HG03342 (cell line): ENCODE results near the gene IFT52.
"Not testable (repeated sequence)": the region's sequence is repeated elsewhere in the genome, so short reads cannot be mapped to it uniquely, and the experiment has no call there.

ENCODE experiments used
- ATAC-seq: cut with Tn5 transposase; IDR thresholded peaks from one replicate; pipeline ENCODE4 v1.9.1; 2021; ENCODE audit warnings: mild to moderate bottlenecking, moderate library complexity; ENCODE audit not compliant: unreplicated experiment

IFT52 gene

DNA sequence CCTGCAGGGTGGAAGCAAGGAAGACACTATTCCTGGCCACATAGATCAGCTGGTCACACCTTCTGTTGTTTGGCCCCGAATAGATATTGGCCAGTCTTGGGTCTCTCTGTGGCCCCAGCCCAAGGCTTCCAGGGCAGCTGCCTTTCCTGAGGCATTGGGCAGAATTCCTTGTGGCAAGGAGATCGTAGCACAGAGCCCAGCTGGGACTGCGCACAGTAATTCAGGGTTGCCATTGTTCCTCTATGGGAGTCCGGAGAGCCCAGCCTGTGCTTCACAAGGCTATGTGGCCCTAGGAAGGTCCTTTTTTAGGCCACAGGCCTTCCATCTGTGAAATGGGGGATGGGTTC is 25.0 kb upstream of the IFT52 start:
- no peak for ATAC-seq

DNA sequence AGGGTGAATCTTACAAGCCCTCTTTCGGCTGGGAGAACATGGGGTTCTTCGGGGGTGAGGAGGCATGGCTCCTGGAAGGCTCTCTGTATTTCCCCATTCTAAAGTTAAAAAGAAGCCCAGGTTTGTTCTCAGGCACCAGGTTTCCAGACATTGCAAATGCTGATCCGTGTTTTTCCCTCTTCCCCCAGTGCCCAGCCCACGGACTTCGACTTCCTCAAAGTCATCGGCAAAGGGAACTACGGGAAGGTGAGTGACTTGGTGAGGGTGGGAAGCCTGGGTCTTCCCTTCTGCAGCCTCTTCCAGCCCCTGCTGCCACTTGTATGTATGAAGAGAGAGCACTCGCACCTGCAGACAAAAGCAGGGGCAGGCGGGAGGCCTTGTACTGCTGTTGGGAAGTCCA is 23.3 kb upstream of the IFT52 start:
- ATAC-seq = no peak

DNA sequence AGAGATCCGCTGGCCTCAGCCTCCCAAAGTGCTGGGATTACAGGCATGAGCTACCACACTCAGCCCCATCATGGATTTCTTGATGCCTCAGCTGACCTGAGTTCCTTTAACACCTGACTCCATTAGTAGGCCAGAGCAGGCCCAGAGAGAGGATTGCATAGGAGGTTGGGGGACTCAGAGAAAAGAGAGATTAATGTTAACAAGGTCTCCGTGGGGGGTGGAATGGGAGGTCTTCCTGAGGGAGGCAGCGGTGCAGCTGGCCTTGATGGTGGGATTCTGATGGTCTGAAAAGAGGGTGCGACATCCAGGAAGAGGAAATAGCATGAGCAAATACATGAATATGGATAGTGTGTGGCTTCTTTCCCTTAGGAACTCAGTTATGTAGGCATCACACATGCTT is 22.0 kb upstream of the IFT52 start:
- no peak for ATAC-seq

DNA sequence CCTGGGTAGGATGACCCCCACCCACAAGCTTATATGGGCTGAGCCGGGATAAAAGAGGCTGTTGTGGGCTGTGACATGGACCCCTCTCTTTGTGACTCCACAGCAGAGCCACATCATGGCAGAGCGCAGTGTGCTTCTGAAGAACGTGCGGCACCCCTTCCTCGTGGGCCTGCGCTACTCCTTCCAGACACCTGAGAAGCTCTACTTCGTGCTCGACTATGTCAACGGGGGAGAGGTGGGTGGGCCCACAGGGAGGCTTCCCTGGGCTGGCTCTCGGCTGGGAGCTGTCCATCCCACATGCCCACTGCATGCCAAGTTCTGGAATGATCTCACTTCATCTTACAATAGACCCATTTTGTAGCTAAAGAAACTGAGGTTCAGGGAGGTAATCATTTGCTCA is 21.5 kb upstream of the IFT52 start:
- ATAC-seq = no peak

DNA sequence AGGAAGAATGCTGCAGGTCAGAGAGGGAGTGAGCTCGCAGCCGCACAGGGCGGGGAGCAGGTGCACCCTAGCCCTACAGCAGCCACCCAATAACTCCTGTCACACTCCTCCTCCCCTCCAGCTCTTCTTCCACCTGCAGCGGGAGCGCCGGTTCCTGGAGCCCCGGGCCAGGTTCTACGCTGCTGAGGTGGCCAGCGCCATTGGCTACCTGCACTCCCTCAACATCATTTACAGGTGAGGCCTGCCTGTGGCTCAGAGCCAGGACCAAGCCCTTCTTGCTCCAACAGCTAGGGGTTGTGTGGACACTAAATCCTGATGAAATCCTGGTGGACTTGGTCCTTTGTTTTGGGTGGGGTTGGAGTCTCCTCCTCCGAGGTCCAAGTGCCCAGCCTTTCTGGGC is 20.2 kb upstream of the IFT52 start:
- no peak for ATAC-seq

DNA sequence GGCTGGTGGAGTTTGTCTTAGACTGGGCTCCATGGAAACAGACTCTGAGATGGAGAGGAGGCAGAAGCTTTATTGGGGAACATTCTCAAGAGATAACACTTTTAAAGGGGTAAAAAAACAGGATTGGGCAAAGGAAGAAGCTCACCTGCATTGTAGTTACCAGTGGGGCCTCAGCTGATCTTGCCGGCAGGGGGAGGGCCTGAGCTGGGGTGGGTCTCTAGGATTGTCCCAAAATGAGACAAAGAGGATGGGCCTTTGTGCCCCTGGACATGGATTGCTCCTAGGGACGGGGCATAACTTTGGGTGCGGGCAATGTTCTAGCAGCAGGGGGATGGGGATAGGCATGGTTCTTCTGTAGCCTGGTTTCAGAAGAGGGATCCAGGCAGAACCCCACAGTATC is 19.4 kb upstream of the IFT52 start:
- ATAC-seq = no peak

DNA sequence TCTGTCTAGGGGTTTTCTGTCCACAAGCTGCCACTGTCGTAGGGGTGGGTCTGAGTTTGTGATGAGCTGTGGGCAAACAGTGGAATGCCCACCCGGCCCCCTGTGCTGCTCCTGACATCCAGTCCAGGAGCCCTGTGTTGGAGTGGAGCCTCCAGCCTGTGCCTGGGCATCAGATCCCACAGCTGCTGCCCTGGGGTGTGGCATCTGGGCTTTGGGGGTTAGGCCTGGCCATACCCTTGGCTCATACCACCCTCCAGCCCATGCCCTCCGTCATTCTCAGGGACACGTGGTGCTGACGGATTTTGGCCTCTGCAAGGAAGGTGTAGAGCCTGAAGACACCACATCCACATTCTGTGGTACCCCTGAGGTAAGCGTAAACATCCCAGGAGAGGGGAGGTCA is 19.0 kb upstream of the IFT52 start:
- no peak for ATAC-seq

DNA sequence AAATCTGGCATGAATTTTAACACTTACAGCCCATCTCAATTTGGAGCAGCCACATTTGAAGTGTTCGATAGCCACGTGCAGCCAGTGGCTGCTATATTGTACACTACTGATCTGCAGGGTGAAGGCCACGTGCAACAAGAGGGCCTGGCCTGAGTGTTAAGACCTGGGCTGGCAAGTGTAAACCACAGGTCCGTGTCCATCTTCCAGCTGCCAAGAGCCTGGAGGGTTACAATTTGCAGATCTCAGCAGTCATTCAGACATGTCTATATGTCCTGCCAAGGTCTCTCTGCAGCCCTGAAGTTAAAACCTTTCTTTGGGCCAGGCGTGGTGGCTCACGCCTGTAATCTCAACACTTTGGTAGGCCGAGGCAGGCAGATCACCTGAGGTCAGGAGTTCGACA is 17.8 kb upstream of the IFT52 start:
- ATAC-seq = no peak

DNA sequence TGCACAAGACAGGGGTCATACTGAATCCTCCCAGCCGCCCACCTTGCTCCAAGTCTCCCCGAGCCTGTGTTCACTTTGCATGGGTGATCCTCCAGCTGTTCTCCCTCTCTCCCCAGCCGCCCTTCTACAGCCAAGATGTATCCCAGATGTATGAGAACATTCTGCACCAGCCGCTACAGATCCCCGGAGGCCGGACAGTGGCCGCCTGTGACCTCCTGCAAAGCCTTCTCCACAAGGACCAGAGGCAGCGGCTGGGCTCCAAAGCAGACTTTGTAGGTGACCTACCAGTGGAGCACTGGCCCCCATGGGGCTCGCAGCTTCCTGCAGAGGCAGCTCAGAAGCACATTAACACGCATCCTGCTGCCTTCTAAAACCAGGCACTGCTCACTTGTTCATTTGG is 14.6 kb upstream of the IFT52 start:
- ATAC-seq = no peak

DNA sequence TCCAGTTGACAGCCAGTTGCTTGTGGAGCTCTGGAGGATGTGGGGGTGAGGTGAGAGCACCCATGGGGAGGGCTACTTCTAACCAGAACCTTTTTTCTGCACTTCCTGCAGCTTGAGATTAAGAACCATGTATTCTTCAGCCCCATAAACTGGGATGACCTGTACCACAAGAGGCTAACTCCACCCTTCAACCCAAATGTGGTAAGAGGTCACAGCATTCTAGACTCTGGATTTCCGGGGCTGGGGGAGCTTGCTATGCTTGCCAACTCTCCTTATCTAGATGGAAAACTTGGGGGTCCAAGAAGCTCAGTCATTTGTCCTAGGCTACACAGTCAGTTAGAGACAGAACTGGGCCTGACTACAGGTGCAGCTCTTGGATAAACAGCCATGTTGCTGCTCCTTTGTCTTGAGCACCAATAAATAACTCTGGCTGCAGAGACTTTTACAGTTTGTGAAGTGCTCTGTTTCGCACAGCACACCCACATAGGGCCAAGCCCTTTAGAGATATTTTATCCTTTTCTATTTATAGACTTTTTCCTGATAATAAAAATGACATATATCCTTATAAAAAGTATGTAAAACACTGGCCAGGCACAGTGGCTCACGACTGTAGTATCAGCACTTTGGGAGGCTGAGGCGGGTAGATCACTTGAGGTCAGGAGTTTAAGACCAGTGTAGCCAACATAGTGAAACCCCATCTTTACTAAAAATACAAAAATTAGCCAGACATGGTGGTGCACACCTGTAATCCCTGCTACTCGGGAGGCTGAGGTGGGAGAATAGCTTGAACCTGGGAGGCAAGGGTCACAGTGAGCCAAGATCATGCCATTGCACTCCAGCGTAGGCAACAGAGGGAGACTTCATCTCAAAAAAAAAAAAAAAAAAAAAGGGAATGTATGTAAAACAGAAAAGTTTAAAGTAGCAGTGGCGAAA is 10.6 kb upstream of the IFT52 start:
- ATAC-seq = no peak

DNA sequence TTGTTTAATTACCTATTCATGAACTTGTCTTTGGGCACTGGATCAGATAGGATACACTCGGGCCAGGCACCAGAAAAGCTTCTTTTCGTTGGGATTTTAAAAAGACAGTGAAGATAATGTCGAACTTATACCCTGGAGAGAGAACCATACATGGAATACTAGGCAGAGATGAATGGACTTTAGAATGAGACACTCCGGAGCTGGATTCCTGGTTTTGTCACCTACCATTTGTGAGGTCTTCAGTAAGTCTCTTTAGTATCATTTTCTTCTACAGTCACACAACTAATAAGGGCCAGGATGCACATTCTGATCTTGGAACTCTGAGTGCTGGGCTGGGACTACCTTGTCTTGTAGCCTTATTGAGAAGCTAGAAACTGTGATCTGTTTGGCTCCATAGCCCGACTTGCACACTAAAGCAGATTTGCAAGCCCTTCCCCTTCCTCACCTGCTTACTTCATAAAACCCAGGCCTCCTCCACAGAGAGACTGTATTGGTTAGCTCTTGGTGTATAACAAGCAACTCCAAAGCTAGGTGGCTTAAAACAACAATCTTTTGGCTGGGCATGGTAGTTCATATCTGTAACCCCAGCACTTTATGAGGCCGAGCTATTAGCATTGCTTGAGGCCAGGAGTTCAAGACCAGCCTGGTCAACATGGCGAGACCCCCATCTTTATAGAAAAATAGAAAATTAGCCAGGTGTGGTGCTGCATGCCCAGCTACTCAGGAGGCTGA is 7.4 kb upstream of the IFT52 start:
- ATAC-seq = no peak

DNA sequence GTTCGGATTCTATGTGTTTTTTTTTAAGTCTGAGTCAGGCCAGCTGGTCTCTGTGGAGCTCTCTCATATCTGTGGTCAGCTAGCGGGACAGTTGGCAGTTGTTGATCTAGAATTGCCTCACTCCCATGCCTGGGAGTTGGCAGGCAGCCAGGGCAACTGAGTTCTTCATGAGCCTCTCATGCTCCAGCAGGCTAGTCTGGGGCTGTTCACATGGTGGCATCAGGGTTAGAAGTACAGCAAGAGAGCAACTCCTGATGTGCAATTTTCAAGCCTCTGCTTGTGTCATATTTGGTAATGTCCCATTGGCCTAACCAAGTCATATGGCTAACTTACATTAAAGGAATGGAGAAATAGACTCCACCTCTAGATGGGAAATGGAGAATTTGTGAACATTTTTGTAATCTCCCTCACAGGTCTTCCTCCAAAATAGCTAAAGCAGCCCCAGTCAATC is 6.7 kb upstream of the IFT52 start:
- ATAC-seq = no peak

DNA sequence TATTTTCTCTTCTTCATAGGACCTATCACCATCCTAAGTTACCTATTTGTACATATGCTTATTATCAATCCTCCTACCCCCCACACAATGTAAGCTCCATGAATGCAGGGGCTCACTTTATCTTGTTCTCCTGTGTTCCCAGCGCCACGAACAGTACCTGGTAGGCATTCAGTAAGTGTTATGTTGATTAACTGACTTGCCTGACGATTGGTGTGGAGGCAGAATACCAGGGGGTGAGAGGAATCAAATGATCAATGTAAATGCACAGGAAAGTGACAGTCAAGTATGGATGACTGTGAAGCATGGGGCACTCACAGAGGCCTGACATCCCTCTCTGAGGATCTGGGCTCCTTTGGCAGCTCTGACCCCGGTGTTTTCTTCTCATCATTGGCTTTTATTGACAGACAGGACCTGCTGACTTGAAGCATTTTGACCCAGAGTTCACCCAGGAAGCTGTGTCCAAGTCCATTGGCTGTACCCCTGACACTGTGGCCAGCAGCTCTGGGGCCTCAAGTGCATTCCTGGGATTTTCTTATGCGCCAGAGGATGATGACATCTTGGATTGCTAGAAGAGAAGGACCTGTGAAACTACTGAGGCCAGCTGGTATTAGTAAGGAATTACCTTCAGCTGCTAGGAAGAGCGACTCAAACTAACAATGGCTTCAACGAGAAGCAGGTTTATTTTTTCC is 6.1 kb upstream of the IFT52 start:
- no peak for ATAC-seq

DNA sequence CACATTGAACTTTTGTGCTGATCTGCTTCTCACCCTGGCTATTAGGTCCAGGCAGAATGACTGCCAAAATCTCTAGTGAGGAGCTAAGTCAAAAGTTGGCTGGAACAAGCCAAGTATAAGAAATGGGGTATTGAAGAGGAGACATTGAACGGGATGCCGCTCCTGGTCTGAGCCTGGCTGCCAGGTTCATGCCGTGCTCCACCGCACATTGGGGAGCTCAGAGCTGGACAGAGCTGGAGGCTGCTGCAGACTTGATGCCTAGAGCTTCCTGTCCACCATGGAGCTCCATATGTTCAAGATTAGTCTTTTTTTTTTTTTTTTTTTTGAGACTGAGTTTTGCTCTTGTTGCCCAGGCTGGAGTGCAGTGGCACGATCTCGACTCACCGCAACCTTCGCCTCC is 4.1 kb upstream of the IFT52 start:
- no peak for ATAC-seq

DNA sequence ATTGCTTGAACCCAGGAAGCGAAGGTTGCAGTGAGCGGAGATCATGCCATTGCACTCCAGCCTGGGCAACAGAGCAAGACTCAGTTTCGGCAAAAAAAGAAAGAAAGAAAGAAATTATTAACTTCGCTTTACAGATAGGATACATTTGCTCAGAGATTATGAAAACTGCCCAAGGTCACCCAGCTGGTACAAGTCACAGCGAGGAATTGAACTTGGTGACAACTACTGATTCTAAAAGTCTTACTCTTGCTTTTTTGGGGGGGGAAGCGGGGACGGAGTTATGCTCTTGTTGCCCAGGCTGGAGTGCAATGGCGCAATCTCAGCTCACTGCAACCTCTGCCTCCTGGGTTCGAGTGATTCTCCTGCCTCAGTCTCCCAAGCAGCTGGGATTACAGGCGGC is 2.2 kb upstream of the IFT52 start:
- not testable (repeated sequence) for ATAC-seq

DNA sequence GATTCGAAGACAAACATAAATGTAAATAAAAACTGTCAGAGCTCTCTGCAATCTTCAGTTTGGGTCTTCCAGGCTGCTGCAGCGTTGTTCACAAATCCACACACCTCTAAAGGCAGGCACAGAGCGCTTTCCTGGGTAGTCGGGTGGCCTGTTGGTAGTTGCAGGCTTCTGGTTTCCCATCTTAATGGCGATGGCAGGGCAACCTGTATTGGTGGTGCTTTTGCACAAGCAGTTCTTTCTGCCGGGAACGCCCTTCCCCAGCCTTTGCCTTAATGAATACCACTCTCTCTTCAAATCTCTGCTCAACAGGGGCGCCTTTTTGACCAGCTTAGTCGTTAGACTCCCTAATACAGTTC is 723 bp upstream of the IFT52 start:
- no peak for ATAC-seq

DNA sequence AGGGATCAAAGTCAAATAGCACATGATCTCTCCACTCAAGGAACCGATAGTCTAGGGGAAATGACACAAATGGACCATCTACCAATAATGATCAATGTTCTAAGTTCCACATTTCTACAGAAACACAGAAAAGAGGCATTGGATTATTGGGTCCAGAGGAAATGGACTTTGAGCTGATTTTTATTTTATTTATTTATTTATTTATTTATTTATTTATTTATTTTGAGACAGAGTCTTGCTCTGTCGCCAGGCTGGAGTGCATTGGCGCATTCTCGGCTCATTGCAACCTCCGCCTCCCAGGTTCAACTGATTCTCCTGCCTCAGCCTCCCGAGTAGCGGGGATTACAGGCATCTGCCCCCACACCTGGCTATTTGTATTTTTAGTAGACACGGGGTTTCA is 11.2 kb downstream of the IFT52 start:
- not testable (repeated sequence) for ATAC-seq

DNA sequence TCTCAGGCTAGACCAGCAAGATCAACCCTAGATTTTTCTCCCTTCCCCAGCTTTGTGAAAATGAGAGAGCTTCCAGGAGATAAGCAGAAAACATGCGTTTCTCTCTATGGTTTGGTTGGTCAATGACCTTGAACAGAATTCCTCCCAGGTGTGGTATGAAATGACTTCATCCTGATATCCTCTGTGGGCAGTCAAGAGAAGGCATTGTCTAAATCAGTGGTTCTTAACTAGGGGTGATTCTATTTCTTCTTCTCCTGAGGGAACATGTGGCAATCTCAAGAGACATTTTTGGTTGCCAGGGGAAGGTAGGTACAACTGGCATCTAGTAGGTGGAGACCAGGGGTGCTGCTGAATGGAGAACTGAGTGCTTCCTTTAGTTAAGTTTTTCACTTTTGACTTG is 12.4 kb downstream of the IFT52 start:
- no peak for ATAC-seq

DNA sequence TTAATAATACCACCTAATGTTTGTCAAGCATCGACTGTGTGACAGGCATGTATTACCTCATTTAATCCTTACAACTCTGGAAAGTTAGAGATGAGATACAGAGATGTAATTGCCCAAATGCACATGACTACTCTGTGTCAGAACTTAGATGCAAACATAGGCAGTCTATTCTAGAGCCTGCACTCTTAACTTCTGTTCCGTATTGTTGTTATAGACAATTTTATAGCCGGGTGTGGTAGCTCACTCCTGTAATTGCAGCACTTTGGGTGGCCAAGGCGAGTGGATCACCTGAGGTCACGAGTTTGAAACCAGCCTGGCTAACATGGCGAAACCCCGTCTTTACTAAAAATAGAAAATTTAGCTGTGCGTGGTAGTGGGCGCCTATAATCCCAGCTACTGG is 15.0 kb downstream of the IFT52 start:
- ATAC-seq = no peak

DNA sequence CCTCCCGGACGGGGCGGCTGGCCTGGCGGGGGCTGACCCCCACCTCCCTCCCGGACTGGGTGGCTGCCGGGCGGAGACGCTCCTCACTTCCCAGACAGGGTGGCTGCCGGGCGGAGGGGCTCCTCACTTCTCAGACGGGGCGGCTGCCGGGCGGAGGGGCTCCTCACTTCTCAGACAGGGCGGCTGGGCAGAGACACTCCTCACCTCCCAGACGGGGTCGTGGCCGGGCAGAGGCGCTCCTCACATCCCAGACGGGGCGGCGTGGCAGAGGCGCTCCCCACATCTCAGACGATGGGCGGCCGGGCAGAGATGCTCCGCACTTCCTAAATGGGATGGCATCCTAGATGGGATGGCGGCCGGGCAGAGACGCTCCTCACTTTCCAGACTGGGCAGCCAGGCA is 16.5 kb downstream of the IFT52 start:
- not testable (repeated sequence) for ATAC-seq

DNA sequence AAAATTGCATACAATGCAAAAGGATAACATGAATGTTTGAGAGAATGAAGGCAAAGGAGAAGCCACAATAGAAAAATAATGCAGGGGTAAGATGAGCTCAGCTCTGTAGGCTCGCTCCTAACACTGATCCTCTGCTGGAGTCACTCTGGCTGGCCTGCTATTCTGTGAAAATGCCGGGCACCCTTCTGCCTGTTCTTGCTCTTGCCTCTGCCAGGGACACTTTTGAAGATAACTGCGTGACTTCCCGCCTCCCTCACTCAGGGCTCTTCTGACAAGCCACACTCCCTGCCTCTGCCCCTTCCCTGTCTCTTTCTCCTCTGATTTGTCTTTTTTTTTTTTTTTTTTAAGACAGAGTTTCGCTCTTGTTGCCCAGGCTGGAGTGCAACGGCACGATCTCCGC is 40.9 kb downstream of the IFT52 start:
- no peak for ATAC-seq

DNA sequence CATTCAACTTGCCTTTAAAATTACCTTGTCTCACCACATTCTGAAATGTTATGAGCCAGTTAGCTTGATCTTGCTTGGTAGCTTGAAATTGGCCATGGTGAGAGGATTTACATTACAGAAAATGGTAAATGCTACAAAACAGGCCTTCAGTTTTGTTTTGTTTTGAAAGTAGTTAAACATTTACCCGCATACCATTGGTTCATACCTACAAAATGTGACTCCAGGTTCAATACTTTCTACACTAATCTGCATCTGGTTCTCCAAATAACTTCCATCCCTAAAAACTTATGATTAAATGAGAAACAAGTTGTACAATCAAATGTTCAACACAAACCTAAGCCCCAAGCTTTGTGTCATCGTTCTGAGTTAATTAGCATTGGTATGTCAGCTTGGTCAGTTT is 45.7 kb downstream of the IFT52 start:
- ATAC-seq = no peak
